ENCODE measurements around the gene GZMM. TPM values are rescaled to one million over a fixed set of nuclear protein-coding genes. Genes with fewer than 3 reads are reported as not detected.

The GZMM gene
- total RNA-seq, 1 experiment from 2014 or later: 0.66 TPM

GRCh38 chr19:593055-593454 is 49.2 kb downstream of the GZMM start:
- Histone ChIP-seq H2AFZ (ENCODE audit: low read length) (no peak overlapping the region), H3K23me2 (ENCODE audit: insufficient read length, low read depth, low read length, poor library complexity, severe bottlenecking) (no peaks in the 10 kb centered on the region), H3K27ac (ENCODE audit: insufficient read length, low read depth, low read length) (no peak overlapping the region), H3K4ac (ENCODE audit: low read depth, low read length) (no peak overlapping the region), H3T11ph (ENCODE audit: low read length) (no peak overlapping the region), H3K27me3 (ENCODE audit: insufficient read depth, low read length) (peaks cover 12% of the 10 kb centered on the region; the same call in 1 of the 2 replicates), H4K5ac (ENCODE audit: insufficient read length, low read depth, low read length) (no peak overlapping the region), H2BK120ac (ENCODE audit: low read depth, low read length, poor library complexity, severe bottlenecking) (no peak overlapping the region), H3K23ac (ENCODE audit: insufficient read length, low read depth, low read length) (no peak overlapping the region), H3K18ac (ENCODE audit: insufficient read length, low read depth, low read length) (no peak overlapping the region), H2BK5ac (ENCODE audit: insufficient read length, low read length) (no peak overlapping the region), H3K9me3 (ENCODE audit: control insufficient read depth, low read depth, low read length) (no peaks in the 10 kb centered on the region), H3K79me1 (ENCODE audit: insufficient read depth, low read depth, low read length, poor library complexity, severe bottlenecking) (no peaks in the 10 kb centered on the region), H3K79me2 (ENCODE audit: insufficient read depth, low read length) (no peaks in the 10 kb centered on the region), H3K56ac (ENCODE audit: insufficient read length, low read depth, low read length) (no peak overlapping the region), H3K14ac (ENCODE audit: insufficient read depth, low read length) (no peak overlapping the region), H3K9ac (ENCODE audit: extremely low read depth, insufficient read length, low read length) (no peak overlapping the region), H3K4me1 (ENCODE audit: insufficient read depth, low read length) (no peaks in the 10 kb centered on the region), H2BK12ac (ENCODE audit: insufficient read length, low read depth, low read length) (no peak overlapping the region), H4K91ac (ENCODE audit: insufficient read length, low read depth, low read length) (no peak overlapping the region), H4K8ac (replicated peaks; ENCODE audit: insufficient read length, low read depth, low read length) (no peak overlapping the region), H2BK15ac (ENCODE audit: low read depth, low read length) (no peak overlapping the region), H2BK20ac (ENCODE audit: low read depth, low read length, poor library complexity, severe bottlenecking) (no peak overlapping the region), H2AK5ac (ENCODE audit: insufficient read length, low read length) (no peak overlapping the region), H4K20me1 (ENCODE audit: control insufficient read depth, insufficient read depth, insufficient read length) (peaks cover 3% of the 10 kb centered on the region), H3K4me2 (ENCODE audit: insufficient read depth, insufficient read length, low read length) (no peak overlapping the region)
- no peak for DNase-seq
- Mint-ChIP-seq H3K27me3 (ENCODE audit: low read depth) (peaks cover 51% of the 10 kb centered on the region), H3K27ac (no peak overlapping the region), H3K36me3 (ENCODE audit: insufficient read depth in 1 of 3, low read depth in 3 of 3) (no peaks in the 10 kb centered on the region), H3K4me1 (0 out of 4 replicates have a peak, but pooled peaks cover 0 to 3% of the 10 kb centered on the region in 2 experiments), H3K4me3 (peak overlapping the region in 1 of 2 experiments; percentile 42; a peak in 1 of 5 replicates), H3K9me3 (no peaks in the 10 kb centered on the region)
- no CpG with 5 or more reads among the region's 18 CpGs for WGBS (ENCODE audit: extremely low coverage, insufficient read length, low lambda C conversion rate)
- TF ChIP-seq, protein P1, sequence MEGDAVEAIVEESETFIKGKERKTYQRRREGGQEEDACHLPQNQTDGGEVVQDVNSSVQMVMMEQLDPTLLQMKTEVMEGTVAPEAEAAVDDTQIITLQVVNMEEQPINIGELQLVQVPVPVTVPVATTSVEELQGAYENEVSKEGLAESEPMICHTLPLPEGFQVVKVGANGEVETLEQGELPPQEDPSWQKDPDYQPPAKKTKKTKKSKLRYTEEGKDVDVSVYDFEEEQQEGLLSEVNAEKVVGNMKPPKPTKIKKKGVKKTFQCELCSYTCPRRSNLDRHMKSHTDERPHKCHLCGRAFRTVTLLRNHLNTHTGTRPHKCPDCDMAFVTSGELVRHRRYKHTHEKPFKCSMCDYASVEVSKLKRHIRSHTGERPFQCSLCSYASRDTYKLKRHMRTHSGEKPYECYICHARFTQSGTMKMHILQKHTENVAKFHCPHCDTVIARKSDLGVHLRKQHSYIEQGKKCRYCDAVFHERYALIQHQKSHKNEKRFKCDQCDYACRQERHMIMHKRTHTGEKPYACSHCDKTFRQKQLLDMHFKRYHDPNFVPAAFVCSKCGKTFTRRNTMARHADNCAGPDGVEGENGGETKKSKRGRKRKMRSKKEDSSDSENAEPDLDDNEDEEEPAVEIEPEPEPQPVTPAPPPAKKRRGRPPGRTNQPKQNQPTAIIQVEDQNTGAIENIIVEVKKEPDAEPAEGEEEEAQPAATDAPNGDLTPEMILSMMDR (conservative IDR thresholded peaks at IDR 0.05): no peak
